Upper lobe of left lung (tissue), 4 donors: ENCODE results near the gene DGKA.

Experiments used
- CTCF ChIP-seq, 6 experiments: fragments of 450-650 bp in 4 of 6; fragments of 200-600 bp in 2 of 6; sonication (generic) in 2 of 6; IDR thresholded peaks; one replicate each; pipeline ENCODE4 v1.5.1; 2016 to 2019; ENCODE audit warnings: antibody characterized with exemption in 6 of 6
- POLR2A ChIP-seq, 4 donors: fragments of 450-650 bp; IDR thresholded peaks; one replicate each; pipeline ENCODE4 v1.5.1; 2016 to 2017; ENCODE audit warnings: antibody characterized with exemption in 4 of 4, mild to moderate bottlenecking in 2 of 4

DNA sequence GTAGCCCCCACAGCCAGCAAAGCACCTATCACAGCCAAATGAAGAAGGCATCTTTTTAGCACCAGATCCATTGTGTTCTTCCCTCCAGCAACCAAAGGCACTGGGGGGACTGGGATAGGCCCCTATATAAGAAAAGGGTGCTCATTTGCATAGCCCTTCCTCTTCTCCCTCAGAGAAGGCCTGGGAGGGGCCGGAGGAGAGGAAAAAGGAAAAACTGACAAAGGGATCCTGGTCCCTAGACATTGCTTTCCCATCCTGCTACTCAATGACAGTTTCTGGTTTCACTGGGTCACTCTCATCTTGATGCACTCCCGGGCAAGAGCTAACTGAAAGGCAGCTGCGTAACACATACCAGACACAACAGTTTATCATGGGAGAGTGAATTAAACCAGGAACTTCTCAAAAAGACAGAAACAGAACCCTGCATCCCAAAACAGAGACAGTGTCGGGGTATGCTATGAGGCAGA is 35.0 kb downstream of the DGKA start, which contains the start of gene PMEL:
- TF ChIP-seq CTCF (IDR thresholded peaks at IDR 0.05), result no peak
- TF ChIP-seq POLR2A (IDR thresholded peaks at IDR 0.05), result no peak
